PFSK-1 (cell line): Measurements from ENCODE around the gene RFT1.

Source experiments
- FOXP2 ChIP-seq: optimal IDR thresholded peaks from 2 replicates; pipeline ENCODE3; 2011; ENCODE audit warnings: borderline replicate concordance, control low read depth, inconsistent platforms; ENCODE audit not compliant: insufficient read depth; ENCODE audit errors: extremely low read length, extremely low read depth
- POLR2AphosphoS5 ChIP-seq: IDR thresholded peaks from 2 replicates; pipeline ENCODE4 v1.6.1; 2012; ENCODE audit warnings: low read depth, mild to moderate bottlenecking, control low read depth, low read length, moderate library complexity
- SIN3A ChIP-seq: IDR thresholded peaks from 2 replicates; pipeline ENCODE4 v1.6.1; 2012; ENCODE audit warnings: mild to moderate bottlenecking, low read length, moderate library complexity, borderline replicate concordance; ENCODE audit not compliant: insufficient read depth
- TAF1 ChIP-seq: IDR thresholded peaks from 2 replicates; pipeline ENCODE4 v1.6.1; 2012; ENCODE audit warnings: low read length, control low read depth, borderline replicate concordance; ENCODE audit not compliant: insufficient read depth
- TF ChIP-seq, protein P1 (sequence below), 2 experiments: IDR thresholded peaks; 2 replicates each; pipeline versions ENCODE4 v1.6.1 to v1.8.0; 2011 to 2012; ENCODE audit warnings: low read depth in 2 of 2, low read length in 2 of 2, control low read depth in 1 of 2, inconsistent platforms in 1 of 2, mild to moderate bottlenecking in 1 of 2, moderate library complexity in 1 of 2; ENCODE audit not compliant: insufficient read depth in 1 of 2

DNA sequence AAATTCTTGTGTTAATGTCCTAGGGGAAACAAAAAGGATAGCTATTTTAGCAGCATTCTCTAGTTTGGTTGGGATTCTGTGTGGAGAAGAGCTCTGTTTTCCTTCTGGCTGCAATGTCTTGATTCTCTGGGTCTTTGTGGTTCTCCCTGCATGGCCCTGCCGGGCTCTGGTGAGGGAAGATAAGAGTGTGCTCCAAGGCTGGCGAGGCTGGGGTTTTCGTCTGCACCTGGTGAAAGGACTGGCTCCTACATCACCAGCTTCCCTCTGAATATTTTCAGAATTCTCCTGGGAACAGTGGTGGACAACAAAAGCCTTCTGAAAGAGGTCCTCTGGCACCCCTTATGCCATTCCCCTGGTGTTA lies 46.3 kb downstream of the RFT1 start:
- TF ChIP-seq, protein P1, sequence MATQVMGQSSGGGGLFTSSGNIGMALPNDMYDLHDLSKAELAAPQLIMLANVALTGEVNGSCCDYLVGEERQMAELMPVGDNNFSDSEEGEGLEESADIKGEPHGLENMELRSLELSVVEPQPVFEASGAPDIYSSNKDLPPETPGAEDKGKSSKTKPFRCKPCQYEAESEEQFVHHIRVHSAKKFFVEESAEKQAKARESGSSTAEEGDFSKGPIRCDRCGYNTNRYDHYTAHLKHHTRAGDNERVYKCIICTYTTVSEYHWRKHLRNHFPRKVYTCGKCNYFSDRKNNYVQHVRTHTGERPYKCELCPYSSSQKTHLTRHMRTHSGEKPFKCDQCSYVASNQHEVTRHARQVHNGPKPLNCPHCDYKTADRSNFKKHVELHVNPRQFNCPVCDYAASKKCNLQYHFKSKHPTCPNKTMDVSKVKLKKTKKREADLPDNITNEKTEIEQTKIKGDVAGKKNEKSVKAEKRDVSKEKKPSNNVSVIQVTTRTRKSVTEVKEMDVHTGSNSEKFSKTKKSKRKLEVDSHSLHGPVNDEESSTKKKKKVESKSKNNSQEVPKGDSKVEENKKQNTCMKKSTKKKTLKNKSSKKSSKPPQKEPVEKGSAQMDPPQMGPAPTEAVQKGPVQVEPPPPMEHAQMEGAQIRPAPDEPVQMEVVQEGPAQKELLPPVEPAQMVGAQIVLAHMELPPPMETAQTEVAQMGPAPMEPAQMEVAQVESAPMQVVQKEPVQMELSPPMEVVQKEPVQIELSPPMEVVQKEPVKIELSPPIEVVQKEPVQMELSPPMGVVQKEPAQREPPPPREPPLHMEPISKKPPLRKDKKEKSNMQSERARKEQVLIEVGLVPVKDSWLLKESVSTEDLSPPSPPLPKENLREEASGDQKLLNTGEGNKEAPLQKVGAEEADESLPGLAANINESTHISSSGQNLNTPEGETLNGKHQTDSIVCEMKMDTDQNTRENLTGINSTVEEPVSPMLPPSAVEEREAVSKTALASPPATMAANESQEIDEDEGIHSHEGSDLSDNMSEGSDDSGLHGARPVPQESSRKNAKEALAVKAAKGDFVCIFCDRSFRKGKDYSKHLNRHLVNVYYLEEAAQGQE (IDR thresholded peaks at IDR 0.05; ENCODE audit: insufficient read depth in 1 of 2, low read depth in 2 of 2, low read length in 2 of 2), result no peak
- TF ChIP-seq POLR2AphosphoS5 (no peak), TAF1 (no peak), SIN3A (no peak), FOXP2 (no peak)
